ENCODE results near the gene RBL1.

GRCh38 chr20:37020636-37021035 lies 75.2 kb downstream of the RBL1 start:
- TF ChIP-seq CTCF (IDR thresholded peaks at IDR 0.05): no peak
- TF ChIP-seq POLR2A (IDR thresholded peaks at IDR 0.05): no peak
